HG02938 (cell line): ENCODE data around the gene ELF4.

Experiments
- ATAC-seq: cut with Tn5 transposase; IDR thresholded peaks from one replicate; pipeline ENCODE4 v1.9.1; 2021; ENCODE audit warnings: mild to moderate bottlenecking, moderate library complexity; ENCODE audit not compliant: unreplicated experiment

The ELF4 gene

GRCh38 chrX:130110379-130111219 lies at the start of gene ELF4:
ELF4 (minus strand) TSS chrX:130110497; CDS start chrX:130081330, 29,167 bp downstream.
- no peak for ATAC-seq

- no peak for ATAC-seq
Observed at GRCh38 chrX:130159776-130160175, 49.5 kb upstream of the ELF4 start.

GRCh38 chrX:130158311-130158710 lies 48.0 kb upstream of the ELF4 start:
- ATAC-seq = no peak

GRCh38 chrX:130155564-130155963 lies 45.3 kb upstream of the ELF4 start:
- no peak for ATAC-seq

DNA sequence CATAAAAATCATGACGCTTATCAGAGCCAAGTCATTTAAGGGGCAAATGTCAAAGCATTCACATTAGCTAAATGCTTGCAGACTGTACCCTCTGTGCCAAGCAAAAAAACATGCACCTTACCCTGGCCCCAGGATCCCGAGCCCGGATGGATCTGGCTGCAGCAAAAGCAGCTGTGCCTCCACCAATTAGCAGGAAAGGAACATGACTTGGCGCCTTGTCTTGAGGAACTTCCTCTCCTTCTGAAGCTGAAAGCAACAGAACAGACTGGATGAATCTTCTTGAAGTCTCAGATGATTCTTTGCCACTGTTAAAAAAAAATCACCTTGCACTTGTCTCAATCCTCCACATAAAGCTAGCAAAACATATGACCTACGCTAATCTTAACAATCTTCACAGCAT lies 37.3 kb upstream of the ELF4 start:
- ATAC-seq = no peak

- ATAC-seq = no peak
Observed at GRCh38 chrX:130145123-130145522, 34.8 kb upstream of the ELF4 start.

- no peak for ATAC-seq
Observed at GRCh38 chrX:130144509-130144908, 34.2 kb upstream of the ELF4 start.

DNA sequence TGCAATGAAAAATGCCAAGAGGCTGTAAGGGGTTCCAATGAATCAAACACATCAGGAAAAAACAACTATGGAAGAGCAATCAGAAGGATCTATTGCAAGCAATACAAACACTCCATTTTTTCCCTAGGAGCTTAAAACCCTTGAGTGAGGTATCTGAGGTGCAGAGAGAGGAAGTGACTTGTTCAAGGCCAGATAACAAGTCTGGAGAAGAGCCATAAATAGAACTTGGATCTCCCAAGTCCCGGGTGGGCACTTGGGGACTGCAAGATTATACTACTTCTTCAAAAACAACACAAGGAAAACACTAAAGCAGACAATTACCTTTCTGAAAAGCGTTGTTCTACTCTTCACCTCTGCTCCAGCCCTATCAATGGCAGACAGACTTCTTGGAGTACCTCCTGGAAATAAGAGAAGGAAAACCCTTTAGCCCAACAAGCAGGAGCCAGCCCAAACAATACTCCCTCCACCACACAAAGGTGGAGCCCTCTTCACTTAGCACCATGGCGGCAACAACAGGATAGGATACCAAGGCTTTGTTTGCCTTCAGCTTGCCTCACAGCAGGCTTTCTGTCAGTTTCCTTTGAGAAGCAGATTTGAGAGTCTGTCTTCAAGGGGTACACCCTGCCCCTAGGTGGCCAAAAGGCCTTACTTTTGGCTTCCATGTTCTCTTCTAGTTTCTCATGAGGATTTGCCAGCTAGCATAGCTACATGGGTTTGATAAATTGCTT lies 29.3 kb upstream of the ELF4 start:
- ATAC-seq = no peak

DNA sequence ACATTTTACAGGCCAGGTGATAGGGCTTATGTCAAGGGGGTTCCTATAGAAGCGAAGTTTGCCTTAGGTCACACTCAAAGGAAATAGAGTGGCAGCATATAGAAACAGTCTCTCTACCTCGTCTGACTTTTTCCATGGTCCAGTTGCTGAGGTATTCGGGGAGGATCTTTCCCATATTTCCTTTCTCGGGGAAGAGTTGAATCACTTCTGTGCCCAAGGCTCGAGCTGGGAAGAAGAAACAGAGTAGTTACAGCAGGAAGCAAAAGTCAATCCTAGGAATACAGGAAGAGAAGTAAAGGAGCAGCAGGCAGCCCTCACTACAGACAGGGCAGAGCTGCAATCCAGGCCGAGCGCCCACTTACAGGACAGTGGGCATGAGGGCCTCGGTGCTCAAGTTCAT lies 26.7 kb upstream of the ELF4 start:
- no peak for ATAC-seq

DNA sequence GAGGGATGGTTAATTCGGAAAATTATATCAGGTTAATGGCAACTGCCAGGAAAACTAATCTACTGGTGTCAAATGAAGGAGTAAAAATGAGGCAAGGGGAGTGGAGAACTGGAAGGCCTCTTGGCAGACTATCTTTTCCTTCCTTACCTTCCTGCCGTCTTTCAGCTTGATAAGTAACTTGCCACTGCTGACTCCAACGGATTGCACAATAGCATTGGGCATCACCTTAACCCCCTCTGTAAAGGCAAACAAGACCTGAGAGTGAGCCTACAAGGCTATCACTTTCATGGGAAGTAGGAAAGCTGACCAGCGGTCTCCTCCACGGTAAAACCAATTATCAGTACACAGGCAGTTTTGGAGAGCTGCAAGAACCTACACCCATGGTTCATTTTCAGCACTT lies 26.2 kb upstream of the ELF4 start:
- no peak for ATAC-seq

DNA sequence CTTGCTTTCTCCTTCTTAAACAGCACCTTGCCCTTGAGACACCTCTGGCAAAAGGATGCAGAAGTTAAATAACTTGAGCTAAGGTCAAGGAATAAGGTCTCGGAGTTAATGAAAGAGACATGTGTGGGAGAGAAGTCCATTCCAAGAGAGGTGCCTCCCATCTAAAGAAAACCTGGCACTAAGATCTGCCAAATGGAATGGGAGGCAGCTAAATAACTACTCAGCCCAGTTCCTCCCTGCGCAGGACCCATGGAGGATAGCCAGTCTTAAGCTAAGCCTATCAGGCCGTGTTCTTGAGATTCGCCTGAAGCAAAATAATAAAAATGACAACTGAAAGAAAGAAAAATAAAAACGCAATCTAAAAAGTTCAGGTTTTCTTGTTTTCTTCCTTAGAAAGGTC lies 20.7 kb upstream of the ELF4 start:
- ATAC-seq = no peak

DNA sequence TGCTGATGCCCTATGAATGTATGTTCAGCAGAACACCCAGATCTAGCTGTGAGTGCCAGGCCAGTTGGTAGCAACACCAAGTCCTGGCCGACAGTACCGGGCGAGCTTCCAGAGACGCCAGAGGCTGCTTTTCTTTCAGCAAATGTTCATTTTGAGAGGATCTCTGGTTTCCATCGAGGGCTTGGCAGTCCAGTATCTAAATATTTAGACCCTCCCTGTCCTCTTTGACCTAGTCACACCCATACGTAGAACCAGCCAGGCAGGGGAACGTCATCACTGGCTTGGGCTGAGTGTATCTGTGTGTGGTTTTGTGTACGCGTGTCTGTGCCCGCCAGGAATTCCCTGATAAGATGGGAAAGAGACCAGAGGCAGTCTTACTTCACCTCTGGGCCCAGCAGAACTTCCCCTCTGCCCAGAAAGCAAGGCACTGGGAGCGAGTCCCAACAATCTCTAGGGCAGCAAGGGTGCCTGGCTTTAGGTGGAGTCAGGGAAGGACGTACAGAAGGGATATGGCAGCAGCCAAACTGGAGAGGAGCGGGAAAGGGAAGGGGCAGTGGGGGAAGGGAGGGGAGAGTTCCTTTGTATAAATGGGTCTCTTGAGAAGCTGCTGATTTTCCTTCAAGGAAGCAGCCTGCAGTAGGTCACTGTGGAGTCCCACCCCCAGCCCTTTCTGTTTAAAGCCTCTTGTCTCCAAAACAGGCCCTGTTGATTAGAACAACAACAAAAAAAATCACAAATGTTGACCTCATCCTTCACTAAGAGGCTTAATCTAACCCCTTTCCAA lies 15.0 kb upstream of the ELF4 start:
- no peak for ATAC-seq

DNA sequence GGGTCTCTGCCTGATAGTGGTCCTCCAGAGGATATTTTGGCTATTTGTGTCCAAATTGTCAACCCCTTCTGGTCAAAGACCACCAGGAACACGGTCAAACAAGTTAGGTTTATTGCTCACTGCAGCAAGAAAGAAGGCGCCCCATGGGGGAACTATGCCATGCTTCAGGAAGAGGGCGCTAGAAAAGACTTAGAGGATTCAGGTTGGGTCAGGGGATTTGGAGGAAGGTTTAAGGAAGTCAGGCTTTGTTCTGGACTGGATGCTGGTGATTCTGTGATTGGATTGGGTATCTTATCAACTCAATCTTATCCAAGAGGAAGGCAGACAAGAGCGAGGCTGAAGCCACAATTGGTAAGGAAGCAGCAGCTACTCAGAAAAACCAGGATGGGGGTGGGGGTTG lies 14.3 kb upstream of the ELF4 start:
- ATAC-seq = no peak

DNA sequence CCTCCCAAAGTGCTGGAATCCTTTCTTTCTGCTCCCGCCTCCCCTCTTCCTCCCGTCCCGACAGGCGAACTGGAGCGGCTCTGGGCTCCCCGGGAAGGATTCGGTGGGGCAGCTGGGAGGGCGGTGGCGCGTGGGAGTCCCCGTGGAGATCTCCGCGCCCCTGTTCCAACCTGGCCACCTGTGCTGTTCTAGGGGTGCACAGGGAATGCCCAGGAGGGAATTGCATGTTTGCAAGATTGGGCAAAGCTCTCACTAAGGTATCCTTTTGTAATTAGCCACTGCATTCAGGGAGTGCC lies 11.2 kb upstream of the ELF4 start:
- no peak for ATAC-seq

DNA sequence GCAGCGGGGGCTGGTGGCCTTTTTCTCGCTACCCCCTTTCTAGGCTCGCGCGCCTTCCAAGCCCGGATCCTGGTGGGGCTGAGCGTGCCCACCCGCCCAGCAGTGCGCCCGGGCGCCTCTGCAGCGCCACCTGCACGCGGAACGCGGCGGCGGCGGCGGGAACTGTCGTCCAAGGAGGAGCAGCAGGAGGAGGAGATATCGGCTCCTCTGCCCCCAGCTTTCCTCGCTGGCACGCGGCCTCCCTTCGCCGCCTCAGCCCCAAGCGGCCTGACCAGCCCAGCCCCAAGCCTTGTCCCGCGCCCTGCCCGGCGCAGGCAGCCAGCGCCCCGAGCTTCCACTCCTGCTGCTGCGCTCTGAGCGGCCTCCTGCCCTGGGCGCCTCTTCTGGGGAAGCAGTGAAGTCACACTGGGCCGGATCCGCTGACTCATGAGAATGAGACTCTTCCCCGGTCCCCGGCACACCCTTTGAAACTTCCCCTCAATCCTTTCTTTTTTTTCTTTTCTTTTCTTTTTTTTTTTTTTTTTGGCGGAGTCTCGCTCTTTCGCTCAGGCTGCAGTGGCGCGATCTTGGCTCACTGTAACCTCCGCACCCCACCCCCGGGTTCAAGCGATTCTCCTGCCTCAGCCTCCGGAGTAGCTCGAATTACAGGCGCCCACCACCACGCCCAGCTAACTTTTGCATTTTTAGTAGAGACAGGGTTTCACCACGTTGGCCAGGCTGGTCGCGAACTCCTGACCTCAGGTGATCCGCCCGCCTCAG lies 10.6 kb upstream of the ELF4 start:
- peak; percentile 63 for ATAC-seq

GRCh38 chrX:130120321-130120731 lies 10.0 kb upstream of the ELF4 start:
- peak; percentile 48 for ATAC-seq

DNA sequence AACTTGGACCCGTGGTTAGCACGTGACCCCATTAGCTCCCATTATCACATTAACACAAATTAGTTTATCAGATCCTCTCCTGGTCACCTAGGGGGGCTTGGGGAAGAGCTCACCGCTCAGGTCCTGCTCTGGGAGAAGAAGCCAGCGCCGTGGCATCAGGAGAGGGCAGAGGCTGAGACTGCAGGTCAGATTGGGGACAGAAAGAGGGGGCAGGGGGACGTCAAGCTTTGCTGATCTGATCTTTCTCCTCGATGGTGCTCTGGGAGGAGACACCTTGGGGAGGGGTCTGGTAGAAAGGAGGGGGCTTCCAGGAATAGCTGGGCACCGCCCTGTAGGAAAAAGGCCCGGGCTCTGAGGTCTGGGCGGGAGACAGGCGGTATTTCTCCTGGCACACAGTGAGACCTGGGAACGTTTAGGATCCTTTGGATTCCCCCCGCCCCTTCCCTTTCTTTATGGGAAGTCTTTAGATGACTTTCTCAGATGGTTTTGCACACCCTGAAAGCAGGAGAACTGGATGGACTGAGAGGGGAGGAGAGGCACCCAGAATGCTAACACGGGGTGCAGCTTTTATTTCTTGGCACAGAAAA lies 9.1 kb upstream of the ELF4 start:
- no peak for ATAC-seq

DNA sequence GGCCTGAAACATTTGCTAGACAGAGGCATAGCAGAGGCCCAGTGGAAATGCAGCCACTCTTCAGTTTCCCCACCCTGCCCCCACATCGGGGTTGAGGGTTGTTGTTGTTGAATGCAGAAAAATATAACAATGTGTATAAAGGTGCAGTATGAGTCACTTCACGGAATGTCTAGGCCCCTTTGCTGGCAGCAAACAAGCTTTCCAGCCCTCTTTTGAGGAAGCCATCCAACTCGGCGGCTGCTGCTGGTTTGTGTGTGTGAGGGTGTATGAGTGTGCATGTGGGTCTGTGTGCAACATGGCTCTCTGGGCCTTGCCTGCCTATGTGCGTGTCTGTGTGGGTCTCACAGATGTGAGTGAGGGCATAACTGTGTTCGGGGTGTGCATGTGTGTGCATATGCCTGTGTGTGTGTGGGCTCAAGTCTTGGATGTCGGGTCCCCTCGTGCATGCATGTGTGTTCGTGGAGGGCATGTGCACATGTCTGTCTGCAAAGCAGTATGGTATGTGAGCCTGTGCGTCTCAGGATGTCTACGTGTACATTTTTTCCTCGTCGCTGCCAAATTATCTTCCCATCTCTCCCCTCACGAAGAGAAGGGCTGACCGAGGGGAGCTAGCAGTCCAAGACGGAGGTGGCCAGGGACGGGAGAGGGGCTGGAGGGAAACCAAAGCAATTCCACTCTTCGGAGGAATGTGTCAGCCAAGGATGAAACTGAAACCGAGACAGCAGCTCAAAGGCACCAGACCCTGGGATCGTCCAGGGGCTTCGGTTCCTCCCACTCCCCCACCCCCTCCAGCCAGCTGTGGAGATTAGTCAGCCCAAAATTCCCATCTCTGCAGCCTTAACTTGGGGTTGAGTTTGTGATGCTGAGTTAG lies 8.4 kb upstream of the ELF4 start:
- no peak for ATAC-seq

DNA sequence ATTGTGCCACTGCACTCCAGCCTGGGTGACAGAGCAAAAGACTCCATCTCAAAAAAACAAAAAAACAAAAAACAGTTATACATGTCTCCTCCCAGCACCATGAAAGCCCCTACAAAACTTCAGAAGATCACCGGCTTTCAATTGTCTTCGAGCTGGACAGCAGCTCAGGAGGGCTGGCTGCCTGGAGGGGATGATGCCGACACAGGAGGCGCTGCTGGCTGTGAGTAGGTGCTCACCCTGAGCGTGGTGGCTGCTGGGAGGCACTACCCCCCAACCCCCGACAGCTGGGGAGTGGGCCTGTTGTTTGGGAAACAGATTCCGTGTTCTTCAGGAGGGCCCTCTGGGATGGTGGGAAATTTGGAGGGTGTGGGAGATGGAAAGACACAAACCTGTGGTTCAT lies 6.9 kb upstream of the ELF4 start:
- no peak for ATAC-seq
